Superior temporal gyrus (tissue), 1 donor: ENCODE data around the gene WNT3A.

Experiments used
- DNase-seq: peaks from one replicate; pipeline ENCODE4 v3.0.0-alpha.2; 2016; ENCODE audit errors: extremely low spot score

The WNT3A gene

DNA sequence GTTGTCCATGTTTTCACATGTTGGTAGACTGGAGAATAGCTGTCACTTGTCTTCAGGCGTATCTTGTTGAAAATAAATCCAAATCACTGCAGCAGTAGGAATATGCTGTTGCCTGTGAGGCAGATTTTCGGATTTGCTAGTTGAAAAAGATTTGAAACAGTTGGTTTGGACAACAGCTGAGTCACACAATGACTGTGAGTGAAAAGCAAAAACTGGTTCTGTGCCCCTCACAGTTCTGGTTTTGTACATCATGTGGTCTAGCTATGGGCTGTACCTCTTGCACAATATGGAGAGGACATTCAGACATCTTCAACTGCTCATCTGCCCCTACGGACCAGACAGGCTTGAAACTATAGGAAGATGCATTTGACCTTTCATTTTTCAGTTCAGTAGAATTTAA lies 77.5 kb downstream of the WNT3A start:
- DNase-seq = no peak

DNA sequence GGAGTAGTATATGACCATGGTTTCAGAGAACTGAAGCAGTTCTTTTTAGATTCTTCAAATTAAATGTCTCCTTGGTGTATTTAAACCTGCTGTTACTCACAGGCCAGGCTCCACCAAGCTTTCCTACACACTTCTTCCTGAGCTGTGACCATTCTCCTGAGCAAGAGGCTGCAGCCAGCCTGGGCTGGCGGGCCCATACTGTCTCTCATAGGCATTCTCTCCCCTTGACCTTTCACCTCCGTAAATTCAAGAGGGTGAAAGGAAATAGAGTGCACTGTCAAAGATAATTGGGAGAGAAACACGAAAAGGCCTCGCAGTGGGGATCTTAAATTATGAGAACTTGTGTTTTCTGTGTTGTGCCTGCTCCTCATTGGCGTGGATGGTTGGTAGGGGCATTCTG lies 78.0 kb downstream of the WNT3A start:
- no peak for DNase-seq

DNA sequence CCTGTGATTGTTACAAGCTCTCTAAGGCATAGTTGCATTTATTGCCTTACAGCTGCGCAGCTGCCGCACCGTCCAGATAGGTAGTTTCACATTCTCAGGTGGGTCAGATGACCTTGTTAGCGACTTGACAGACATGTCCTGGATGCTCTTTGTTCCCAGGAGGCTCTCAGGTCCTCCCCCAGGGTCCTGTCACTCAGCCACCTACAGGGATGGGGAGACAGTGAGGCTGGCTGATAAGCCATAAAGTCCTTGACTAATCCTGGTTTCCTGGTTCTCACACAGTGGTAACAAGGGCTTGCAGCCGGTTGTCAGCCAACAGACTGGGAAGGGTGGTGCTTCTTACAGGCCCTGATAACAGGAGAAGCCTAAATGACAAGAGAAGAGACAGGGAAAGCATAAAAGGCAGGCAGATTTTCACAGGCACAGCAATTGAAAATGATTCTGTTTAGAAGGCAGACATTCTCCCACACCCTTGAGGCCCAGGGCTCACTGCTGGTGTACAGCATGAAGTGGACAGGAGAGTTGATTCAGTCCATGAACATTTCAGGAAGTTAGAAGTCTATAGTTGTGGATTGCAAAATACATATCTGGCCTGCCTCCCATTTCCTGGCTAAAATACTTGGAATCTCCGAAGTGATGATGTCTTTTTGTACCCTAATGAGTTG lies 78.6 kb downstream of the WNT3A start:
- no peak for DNase-seq

DNA sequence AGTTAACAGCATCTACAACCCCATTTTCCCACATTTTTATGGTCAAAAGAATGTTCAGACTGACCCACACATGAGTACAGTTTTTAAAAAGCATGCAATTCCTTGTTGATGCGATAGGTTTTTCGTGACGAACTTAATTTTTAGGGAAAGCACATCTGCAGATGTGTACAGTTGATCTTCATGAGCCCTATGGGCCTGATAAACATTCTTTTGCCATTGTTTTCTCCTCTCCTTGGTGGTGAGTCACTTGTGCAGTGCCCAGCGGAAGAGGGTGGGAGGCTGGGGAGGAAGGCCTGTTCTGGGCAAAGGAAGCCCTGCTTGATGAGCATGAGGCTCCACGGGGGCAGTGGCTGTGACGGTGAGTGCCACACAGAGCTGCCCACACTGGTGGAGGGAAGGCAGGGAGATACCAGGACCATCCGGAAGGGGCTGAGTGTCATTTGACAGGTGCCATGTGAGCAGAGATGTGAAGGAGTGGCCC lies 81.0 kb downstream of the WNT3A start:
- DNase-seq = no peak

DNA sequence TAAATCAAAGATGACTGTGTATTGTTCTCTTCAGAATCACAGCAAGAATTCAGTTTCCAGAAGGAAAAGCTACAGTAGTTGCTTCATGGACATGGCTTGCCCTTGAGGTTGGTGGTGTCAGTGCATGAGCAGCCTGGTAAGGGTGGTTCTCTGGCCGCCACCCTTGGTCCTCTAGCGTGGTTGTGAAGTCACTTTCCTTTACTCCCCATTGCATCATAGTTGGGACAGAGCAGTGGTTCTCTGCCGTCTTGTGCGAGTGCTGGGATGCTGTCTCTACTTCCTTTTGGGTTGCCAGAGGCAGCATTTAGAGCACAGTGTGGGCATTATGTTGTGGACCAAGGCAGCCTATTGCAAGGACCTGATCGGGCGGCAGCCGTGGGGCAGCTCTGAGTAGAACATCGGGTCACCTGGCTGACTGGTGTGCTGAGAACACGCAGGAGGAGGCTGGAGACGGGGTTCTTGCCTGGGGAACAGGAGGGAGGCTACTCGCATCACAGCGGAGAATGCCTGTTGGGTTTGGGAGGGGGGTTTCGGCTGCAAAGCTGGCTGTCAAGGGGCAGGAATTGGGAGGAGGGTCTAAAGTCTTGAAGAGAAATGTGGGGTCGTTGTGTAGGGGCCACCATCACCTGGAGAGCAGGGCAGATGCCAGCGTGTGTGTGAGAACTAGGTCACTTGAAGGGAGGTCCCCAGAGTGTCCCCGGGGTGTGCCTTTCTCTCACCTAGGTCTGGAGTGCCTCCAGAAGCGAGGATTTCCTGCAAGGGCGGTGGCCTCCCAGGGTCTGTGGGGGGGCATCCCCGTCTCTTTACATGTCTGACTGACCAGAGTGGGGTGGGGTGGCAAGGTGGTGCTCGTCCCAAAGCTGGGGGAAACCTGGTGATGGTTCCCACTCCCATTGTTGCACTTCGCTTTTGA lies 82.0 kb downstream of the WNT3A start:
- no peak for DNase-seq

DNA sequence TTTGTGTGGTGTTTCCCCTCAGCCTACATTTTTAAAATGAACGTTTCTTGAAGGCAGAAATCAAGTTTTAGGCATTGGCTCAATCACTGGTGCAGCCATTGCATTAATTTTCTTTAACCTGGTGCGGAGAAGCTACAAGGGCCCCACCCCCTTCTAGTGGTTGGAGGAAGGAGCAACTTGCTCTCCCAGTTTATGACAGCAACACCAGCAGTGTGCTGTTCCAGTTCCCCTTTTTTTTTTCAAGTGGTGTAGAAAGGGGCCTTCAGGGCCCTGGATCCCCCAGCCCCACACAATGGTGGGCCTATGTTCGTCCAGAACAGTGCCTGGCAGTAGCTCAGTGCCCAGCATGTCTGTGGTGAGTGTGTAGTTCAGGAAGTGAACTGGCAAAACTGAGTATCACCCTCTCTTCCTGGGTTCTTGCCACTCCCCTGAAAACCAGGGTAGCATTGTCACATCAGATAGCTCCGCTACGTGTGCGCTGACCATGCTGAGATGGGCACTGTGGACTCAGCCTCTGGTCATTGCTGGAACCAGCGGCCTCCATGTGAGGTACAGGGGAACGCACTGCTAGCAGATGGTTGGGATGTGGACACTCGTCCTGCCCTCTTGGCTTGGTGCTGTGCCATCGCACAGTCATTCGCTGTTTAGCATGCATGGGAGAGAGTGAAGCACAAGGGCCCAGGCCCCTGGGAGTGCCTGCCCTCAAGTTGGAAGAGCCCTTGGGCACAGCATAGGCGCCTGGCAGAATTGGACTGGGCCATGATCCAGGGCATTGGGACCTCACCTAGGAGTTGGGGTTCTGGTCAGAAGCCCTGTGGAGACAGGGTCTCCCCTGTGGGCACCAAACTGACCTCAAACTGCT lies 83.0 kb downstream of the WNT3A start:
- DNase-seq = no peak

DNA sequence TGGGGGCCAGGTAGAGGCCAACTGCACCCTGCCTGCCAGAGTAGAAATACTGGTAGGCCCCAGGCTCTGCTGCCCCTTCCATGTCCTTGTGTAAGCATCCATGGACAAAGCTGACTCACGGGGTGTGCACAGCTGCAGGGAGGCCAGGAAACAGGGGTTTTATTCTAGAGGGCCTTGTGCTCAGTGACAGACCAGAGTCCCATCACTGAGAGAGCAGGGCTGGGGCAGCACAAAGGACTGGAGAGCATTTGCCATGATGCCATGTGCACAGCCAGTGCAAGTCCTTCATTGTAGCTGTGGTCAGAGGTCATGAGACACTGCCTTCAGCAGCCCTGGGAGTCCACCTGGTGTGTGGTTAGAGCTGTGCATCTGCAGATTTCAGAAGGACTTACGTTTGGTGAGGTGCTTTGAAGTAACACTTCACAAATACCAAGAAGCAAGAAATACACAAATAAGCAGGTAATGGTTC lies 83.8 kb downstream of the WNT3A start:
- no peak for DNase-seq

DNA sequence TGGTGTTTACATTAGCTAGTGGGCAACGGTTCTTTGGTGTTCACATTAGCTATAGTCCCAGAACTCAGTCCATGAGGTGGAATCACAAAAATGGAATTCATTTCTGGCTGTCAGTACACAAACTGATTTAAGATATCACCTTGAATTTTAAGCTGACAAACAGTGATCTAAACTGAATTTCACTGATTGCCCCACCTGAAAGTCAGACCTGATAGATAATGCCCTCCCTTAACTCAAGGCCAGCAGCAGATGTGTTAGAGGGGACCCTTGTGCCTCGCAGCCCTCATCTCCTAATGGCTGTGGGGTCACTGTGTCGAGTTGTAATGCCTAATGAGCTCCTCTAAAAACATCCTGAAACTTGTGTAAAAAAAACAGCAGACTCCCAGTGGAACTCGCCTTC lies 84.3 kb downstream of the WNT3A start:
- DNase-seq = no peak

DNA sequence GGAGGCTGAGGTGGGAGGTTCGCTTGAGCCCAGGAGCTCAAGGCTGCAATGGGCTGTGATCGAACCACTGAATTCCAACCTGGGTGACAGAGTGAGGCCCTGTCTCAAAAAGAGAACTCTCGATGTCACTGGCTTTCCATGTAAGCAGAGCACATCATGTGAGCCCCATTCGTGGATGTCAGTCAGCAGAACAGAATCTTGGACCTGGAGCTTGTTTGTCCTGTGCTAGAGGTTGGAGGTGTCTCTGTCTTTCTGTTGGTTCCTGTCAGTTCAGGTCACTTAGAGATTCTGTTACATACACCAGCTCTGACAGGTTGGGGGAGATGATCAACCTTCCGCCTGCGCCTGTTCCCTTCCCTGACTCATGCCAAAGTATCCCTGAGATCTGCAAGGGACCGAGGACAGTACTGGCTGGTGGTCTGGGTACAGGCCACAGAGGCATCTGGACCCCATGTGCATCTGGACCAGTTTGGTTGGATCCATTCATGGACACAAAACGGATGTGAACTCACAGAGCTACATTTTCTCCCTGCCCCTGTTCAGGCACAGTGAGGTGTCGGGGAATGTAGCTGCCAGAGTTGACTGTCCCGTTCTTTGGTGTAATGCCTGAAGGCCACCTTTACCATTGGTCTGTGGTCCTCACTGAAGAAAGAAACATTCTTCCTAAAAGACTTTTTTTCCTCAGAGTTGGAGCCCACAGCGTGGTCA lies 85.7 kb downstream of the WNT3A start:
- no peak for DNase-seq

DNA sequence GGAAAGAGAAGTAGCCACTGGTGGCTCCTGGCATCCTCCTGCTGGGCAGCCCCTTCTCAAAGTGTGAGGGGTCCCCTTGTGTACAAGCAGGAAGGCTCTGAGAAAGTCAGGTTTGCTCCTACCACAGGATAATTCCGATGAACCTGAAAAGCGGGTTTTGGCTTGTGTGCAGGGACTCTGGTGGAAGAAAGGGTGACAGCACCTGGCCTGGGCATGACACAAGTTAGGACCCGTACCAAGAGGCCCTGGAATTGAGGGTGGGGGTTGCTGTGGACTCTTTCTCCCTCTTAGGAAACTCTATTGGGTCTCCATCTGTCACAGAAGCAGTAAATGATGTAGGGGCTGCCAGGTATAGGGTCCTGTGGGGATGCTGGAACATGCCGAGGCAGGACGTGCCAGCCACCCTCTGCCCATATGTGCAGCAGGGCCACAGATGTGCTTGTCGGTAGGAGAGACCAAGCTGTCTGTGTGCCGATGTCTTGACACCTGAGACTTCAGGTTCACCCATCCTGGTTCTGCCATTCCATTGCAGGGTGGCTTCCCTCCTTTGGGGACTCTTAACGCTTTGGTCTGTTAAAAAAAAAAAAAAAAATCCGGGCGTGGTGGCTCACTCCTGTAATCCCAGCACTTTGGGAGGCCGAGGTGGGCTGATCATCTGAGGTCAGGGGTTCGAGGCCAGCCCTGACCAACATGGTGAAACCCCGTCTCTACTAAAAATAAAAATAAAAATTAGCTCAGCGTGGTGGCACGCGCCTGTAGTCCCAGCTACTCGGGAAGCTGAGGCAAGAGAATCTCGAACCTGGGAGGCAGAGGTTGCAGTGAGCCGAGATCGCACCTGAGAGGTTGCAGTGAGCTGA lies 86.5 kb downstream of the WNT3A start:
- DNase-seq = no peak

DNA sequence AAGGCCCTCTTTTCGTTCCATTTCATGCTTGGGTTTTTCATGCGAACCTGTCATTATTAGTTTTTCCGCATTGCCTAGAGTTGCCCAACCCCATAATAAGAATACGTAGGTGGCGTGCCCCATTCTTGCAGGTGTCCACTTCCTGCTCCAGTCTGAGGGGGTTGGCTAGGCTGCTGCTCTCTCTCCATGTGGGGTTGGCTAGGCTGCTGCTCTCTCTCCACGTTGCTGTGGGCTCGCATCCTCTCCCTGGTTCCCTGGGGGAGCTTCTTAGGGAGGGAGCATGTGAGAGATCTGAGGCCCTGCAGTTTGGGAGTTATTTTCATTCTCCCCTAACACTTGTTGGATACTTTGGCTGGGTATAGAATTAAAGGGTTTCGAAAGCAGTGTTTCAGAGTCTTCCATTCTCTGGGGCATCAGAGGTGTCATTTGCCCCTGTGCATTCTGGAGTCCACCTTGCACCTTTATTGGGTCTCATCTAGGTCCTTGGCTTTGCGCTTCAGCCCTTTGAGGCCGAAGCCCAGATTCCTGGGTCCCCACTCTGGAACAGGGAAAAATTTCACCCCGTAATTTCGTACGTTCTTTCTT lies 87.7 kb downstream of the WNT3A start:
- DNase-seq = no peak

DNA sequence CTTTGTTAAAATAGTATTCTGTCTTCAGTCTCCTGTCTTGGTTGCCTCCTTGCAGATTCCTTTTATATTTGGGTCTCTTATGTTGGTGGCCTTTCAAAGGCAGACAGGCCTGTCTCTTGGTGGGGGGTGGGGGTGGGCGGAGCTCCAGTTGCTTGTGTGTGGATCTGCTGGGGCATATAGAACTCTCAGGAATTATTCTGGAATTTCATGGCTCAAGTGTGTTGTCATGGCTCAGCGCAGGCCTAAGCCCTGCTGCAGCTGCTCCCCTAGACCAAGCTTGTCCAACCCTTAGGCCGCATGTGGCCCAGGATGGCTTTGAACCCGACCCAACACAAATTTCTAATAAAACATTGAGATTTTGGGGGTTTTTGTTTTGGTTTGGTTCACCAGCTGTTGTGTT lies 88.4 kb downstream of the WNT3A start:
- DNase-seq = no peak

DNA sequence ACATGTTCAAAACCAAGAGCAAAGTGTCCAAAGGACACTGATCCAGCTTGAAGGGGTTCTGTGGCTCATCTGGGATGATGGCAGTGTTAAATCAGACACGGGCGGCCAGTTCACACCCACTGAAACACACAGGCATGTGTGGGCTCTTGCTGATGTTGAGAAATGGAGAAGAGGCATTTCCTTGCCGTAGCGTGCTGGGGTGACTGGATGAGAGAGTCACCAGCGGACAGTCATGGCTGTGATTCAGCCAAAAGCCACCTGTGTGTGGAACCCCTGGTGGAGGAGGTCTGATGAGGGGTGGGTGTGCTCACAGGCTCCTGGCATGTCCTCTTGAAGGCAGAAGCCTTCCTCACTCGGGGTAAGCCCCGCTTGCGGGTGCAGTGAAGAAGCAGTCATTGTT lies 89.1 kb downstream of the WNT3A start:
- no peak for DNase-seq

DNA sequence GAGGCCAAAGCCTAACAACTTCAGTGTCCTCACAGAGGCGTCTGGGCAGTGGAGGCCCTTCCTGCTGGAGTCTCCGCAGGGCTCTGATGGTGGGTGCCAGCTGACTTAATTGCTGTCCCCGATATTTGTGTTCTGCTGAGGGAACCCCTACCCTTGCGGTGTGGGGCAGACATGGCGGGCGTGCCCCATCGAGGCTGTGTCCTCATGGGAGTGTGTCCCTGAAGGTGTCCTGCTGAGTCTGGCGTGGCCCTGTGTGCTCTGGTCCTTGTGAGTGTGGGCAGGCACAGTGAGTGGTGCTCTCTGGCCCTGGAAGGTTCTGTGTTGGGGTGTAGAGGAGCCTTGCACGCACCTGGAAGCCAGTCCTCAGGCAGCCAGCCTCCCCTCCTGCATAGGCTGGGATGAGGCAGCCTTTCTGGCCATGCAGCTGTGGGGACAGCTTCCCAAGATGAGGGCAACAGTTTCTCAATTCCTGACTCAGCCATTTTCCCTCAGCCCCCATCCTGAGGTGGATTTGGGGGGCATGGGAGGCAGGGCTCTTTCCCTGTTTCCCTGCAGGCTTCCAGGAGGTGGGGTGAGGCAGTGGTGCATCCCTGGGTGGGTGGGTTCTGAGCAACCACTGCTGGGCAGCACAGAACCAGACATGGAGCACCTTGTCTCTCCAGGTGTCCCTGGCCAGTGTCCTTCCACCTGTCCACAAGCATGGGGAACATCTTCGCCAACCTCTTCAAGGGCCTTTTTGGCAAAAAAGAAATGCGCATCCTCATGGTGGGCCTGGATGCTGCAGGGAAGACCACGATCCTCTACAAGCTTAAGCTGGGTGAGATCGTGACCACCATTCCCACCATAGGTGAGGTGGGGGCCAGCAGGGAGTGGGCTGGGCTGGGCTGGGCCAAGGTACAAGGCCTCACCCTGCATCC lies 89.9 kb downstream of the WNT3A start:
- DNase-seq = no peak

DNA sequence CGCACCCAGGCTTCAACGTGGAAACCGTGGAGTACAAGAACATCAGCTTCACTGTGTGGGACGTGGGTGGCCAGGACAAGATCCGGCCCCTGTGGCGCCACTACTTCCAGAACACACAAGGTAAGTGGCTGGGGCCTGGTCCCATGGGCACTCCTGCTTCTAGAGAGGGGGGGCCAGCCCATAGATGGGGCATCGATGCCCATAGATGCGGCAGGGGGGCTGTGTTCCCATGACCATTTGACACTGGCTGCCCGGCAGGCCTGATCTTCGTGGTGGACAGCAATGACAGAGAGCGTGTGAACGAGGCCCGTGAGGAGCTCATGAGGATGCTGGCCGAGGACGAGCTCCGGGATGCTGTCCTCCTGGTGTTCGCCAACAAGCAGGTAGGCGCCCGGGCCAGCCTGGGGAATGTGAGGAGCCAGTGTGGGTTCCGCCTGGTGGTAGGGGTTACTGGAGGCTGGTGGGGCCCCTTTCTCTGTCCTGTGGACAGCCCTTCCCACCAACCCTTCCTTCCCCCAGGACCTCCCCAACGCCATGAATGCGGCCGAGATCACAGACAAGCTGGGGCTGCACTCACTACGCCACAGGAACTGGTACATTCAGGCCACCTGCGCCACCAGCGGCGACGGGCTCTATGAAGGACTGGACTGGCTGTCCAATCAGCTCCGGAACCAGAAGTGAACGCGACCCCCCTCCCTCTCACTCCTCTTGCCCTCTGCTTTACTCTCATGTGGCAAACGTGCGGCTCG lies 90.7 kb downstream of the WNT3A start:
- DNase-seq = no peak

DNA sequence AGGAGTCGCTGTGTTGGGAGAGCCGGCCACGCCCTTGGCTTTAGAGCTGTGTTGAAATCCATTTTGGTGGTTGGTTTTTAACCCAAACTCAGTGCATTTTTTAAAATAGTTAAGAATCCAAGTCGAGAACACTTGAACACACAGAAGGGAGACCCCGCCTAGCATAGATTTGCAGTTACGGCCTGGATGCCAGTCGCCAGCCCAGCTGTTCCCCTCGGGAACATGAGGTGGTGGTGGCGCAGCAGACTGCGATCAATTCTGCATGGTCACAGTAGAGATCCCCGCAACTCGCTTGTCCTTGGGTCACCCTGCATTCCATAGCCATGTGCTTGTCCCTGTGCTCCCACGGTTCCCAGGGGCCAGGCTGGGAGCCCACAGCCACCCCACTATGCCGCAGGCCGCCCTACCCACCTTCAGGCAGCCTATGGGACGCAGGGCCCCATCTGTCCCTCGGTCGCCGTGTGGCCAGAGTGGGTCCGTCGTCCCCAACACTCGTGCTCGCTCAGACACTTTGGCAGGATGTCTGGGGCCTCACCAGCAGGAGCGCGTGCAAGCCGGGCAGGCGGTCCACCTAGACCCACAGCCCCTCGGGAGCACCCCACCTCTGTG lies 91.6 kb downstream of the WNT3A start:
- no peak for DNase-seq

DNA sequence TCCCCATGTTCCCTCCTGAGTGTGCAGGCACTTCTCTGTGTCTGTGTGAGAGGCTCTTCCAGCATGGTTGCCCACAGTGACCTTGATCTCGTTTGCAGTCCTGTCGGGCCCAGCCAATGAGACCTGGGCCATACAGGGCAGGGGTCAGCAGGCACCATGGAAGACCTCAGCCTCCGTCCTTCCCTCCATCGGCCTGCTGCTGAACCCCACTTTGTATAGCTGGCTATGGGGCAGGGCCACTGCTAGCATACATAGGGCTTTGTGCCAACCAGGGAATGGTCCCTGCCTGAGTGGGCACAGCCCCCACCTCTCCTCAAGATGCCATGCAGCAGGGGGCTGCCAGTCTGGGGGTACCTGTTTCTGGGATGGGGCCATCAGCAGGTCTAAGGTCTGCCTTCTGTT lies 92.5 kb downstream of the WNT3A start:
- DNase-seq = no peak
